GM12891 (cell line): Measurements from ENCODE around the gene CCL25.

Experiments
- DNase-seq: peaks from one replicate; pipeline ENCODE4 v3.0.0; 2011; ENCODE audit warnings: low spot score; ENCODE audit not compliant: insufficient read length
- FAIRE-seq: peaks from 2 replicates; lab custom pipeline; 2011; peaks lifted over from hg19 to GRCh38; lab: Jason Lieb, UNC
- PAX5 ChIP-seq: IDR thresholded peaks from 2 replicates; pipeline ENCODE4 v1.6.1; 2011; ENCODE audit warnings: low read length, moderate library complexity, mild to moderate bottlenecking; ENCODE audit not compliant: insufficient read depth, severe bottlenecking
- POLR2A ChIP-seq: IDR thresholded peaks from 2 replicates; pipeline ENCODE4 v1.6.1; 2011; ENCODE audit warnings: low read depth, low read length, control low read depth
- POLR2AphosphoS5 ChIP-seq: IDR thresholded peaks from 2 replicates; pipeline ENCODE4 v1.6.1; 2011; ENCODE audit warnings: low read depth, low read length, control low read depth
- POU2F2 ChIP-seq: IDR thresholded peaks from 2 replicates; pipeline ENCODE4 v1.6.1; 2011; ENCODE audit warnings: low read depth, mild to moderate bottlenecking, control low read depth, low read length, moderate library complexity
- SPI1 ChIP-seq: IDR thresholded peaks from 2 replicates; pipeline ENCODE4 v1.6.1; 2011; ENCODE audit warnings: low read depth, low read length, control low read depth
- TAF1 ChIP-seq: IDR thresholded peaks from 2 replicates; pipeline ENCODE4 v1.6.1; 2011; ENCODE audit warnings: low read depth, low read length, control low read depth

The CCL25 gene

DNA sequence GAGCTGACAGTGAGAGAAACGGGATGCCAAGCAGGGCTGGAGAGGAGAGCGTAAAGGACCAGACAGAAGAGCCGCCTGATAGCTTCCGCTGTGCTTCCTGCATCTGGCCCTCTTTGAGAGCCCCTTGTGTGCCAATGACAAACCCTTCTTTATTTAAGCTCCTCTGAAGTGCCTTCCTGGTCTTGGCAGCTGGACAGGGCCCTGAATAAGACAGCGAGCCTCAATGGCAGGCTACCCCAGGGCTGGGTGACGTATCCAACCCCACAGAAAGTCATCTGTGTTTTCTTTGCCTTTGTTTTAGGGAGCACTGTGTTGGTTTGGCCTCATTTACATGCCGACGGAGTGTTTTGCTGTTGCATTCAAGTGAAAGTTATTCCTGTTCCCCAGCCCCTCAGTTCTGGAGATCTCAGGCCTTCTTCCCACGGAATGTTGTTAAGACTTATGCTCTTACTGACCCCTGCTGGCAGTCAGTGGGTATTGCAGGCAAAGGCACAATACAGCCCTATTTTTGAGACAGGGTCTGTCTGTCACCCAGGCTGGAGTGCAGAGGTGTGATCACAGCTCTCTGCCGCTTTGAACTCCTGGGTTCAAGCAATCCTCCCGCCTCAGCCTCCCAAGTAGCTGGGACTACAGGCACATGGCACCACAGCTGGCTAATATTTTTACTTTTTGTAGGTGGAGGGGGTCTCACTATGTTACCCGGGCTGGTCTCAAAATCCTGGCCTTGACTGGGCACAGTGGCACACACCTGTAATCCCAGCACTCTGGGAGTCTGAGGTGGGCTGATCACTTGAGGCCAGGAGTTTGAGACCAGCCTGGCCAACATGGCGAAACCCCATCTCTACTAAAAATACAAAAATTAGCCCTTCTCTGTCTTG lies 16.8 kb downstream of the CCL25 start:
- no peak for TF ChIP-seq POU2F2
- DNase-seq, result no peak
- FAIRE-seq, result peak; percentile 76

DNA sequence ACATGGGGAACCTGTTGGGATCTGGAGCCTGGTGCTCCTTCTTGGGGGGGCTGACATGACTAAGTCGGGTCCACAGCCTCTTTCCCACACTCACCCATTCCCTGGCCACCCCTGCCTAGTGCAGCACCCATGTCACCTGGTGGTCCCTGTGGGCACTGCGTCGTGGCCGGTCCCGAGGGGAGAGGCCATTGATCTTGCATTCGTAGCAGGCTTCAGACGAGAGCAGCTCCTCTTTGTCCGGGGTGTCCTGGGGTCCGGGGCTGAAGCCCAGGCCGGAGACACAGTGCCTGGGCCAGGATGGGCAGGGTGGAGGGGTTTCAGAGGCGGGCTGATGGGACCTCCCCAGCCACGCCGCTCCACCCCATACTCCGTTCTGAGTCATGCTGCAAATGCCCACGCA lies 19.4 kb downstream of the CCL25 start:
- no peak for DNase-seq
- TF ChIP-seq TAF1, result no peak
- TF ChIP-seq POU2F2, result no peak
- no peak for TF ChIP-seq POLR2AphosphoS5
- no peak for TF ChIP-seq PAX5
- TF ChIP-seq SPI1, result no peak
- TF ChIP-seq POLR2A, result no peak
- no peak for FAIRE-seq

DNA sequence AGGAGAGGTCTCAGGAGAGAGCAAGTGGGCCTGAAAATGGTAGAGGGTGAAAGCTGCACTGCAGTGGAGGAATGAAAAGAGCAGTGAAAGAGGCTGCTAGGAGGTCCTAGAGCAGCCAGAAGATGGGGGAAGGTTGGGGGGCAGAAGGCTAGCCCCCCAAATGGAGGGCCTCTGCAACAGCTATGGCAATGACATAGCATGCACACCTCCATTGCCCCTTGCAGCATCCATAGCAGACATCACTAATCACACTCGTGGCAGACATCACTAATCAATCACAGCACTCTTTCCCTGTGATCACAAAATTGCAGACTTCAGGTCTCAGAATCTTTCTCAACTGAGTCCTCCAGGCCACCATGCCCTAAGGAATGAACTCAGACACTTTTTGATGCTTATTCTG lies 21.9 kb downstream of the CCL25 start:
- TF ChIP-seq SPI1 (no peak), TAF1 (no peak), POLR2A (no peak), POLR2AphosphoS5 (no peak), PAX5 (no peak), POU2F2 (no peak)
- FAIRE-seq, result no peak

DNA sequence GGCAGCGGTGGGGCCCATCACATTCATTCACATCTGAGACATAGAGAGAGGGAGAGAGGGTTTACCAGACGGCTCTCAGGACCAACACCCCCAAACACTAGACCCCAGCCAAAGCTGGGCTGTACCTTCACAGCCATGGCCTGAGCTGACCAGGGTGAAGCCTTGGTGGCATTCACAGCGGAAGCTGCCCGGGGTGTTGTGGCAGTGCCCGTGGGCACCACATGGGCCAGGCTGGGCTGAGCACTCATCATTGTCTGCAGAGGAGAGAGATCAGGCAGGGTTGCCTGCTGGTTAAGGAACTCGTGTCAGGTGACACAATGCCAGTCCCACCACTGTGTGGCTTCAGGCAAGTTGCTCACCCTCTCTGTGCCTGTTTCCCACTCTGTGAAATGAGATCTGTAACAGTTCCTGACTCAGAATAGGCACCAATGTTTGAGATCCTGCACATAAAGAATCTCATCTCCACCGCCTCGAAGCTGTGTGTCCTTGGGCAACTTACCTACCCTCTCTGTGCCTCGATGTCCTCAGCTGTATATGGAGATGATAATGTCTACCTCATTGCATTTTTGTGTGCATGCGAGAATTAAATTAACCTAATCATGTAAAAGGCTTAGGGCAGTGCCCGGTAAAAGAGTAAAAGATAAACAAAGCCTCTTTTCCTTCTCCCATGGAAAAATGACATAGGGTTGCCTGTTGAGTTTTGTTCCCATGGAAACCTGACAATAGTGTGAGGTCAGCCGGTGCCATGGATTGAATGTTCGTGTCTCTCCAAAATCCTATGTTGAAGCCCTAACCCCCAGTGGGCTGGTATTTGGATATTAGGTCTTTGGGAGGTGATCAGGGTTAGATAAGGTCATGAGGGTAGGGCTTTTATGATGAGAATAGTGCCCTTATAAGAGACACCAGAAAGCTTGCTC lies 22.9 kb downstream of the CCL25 start:
- FAIRE-seq (no peak), DNase-seq (no peak)
- TF ChIP-seq SPI1, result no peak
- no peak for TF ChIP-seq POLR2A
- no peak for TF ChIP-seq TAF1
- no peak for TF ChIP-seq PAX5
- TF ChIP-seq POLR2AphosphoS5, result no peak
- no peak for TF ChIP-seq POU2F2

More for the DNA sequence above, 21.9 kb downstream of the CCL25 start:
- DNase-seq, result no peak

DNA sequence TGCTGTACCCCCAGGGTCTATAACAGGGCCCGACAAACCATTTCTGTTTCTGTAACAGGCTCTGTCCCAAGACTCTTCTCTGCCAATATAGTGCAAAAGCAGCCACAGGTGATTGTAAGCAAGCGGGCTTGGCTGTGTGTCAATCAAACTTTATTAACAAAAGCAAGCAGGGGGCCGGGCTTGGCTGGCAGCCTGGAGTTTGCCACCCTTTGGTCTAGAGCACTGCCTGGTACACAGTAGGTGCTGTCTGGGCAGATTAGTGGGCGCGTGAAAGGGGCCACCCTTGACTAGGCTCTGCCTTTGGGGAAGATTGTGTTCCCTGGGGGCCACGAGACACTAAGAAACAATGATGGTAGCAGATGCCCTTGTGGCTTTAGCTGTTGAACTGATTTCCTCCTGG lies 27.4 kb downstream of the CCL25 start:
- FAIRE-seq (no peak), DNase-seq (no peak)
- TF ChIP-seq SPI1, result no peak
- no peak for TF ChIP-seq POLR2A
- TF ChIP-seq TAF1, result no peak
- TF ChIP-seq POLR2AphosphoS5, result no peak
- no peak for TF ChIP-seq PAX5
- TF ChIP-seq POU2F2, result no peak

DNA sequence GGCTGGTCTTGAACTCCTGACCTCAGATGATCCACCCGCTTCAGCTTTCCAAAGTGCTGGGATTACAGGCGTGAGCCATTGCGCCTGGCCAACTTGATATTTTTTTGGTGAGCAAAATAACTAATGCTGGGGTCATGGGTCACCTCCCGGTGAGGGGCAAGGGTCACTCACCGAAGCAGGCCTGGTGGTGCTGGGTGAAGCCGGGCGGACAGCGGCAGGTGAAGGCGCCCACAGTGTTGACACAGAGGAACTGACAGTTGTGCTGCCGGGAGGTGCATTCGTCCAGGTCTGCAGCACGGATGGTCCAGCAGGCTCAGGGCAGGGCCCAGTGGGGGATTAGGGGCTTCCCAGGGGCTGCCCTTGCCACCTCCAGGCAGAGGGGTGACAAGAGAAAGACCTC lies 28.3 kb downstream of the CCL25 start:
- FAIRE-seq, result no peak
- no peak for TF ChIP-seq POU2F2
- no peak for TF ChIP-seq TAF1
- TF ChIP-seq PAX5, result no peak
- TF ChIP-seq POLR2A, result no peak
- no peak for TF ChIP-seq POLR2AphosphoS5
- TF ChIP-seq SPI1, result no peak
- DNase-seq, result no peak

DNA sequence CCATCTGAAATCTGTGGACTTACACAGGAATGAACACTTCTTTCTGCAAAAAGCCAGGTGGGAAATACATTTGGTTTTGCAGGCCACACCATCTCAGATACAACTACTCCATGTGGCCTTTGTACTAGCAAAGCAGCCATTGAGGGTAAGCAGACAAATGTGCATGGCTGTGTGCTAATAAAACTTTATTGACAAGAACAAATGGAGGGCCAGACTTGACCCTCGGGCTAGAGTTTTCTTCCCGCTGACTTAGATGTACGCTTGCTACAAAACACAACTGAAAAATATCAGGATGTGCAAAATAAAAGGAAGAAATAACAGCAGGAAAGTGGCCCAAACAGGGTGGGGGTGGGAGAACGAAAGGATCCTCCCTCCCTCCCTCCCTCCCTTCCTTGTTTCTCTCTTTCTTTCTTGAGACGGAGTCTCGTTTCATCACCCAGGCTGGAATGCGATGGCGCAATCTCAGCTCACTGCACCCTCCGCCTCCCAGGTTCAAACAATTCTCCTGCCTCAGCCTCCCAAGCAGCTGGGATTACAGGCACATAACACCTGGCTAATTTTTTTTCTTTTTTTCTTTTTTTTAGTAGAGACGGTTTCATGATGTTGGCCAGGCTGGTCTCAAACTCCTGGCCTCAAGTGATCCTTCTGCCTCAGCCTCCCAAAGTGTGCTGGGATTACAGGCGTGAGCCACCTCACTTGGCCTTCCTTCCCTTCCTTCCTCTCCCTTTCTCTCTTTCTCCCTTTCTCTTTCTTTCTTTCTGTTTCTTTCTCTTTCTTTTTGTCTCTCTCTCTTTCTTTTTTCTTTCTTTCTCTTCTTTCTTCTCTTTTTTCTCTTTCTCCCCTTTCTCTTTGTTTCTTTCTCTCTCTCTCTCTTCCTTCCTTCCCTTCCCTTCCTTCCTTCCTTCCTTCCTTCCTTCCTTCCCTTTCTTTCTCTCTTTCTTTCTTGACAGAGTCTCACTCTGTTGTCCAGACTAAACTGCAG lies 29.3 kb downstream of the CCL25 start:
- TF ChIP-seq POLR2AphosphoS5, result no peak
- no peak for TF ChIP-seq PAX5
- no peak for TF ChIP-seq POLR2A
- TF ChIP-seq POU2F2, result no peak
- TF ChIP-seq SPI1, result no peak
- TF ChIP-seq TAF1, result no peak
- no peak for FAIRE-seq
- DNase-seq, result no peak

DNA sequence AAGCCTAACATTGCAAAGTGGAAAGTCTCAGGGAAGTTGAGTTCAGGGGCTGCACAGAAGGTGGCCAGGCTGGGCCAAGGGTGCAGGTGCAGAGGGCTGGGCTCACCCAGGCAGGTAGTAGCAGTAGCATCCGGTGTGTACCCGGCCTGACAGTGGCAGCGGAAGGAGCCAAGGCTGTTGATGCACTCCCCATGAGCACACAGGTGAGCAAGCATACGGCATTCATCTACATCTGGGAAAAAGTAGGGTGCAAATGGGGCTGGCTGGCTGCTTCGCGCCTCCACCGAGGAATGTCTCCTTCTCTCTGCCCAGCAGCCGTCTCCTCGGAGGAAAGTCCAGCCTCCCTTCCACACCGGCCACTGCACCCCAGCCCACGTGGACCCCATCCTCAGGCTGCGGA lies 30.6 kb downstream of the CCL25 start:
- FAIRE-seq, result no peak
- TF ChIP-seq POU2F2 (no peak), SPI1 (no peak), PAX5 (no peak), TAF1 (no peak), POLR2AphosphoS5 (no peak), POLR2A (no peak)

DNA sequence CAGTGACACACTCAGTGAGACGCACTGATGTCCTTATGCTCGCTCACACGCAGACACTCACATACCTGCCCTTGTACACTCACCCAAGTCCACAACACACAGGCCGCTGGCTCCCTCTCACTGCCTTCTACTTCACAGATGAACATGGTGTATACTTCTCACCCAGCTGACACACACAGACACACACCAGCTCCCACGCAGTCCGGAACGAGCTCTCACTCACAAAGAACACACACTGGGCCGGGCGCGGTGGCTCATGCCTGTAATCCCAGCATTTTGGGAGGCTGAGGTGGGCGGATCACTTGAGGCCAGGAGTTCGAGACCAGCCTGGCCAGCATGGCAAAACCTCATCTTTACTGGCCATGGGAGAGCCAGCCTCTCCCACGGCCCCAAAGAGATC lies 31.6 kb downstream of the CCL25 start:
- no peak for TF ChIP-seq TAF1
- FAIRE-seq, result no peak
- no peak for DNase-seq

More for the DNA sequence above, 30.6 kb downstream of the CCL25 start:
- DNase-seq, result no peak
